Mesendoderm (in vitro differentiated cells): ENCODE data around the gene CCDC188.

Experiments used
- DNase-seq: peaks from one replicate; pipeline ENCODE4 v3.0.0; 2013
- H2AK5ac ChIP-seq: 2 replicates; pipeline ENCODE4 v1.6.1; 2013; ENCODE audit warnings: low read length, inconsistent platforms
- H2BK120ac ChIP-seq: 2 replicates; pipeline ENCODE4 v1.6.1; 2013; ENCODE audit warnings: low read depth, mild to moderate bottlenecking, low read length, moderate library complexity, mixed read lengths
- H2BK15ac ChIP-seq: replicated peaks from 2 replicates; pipeline ENCODE4 v1.6.1; 2013; ENCODE audit warnings: low read depth, mild to moderate bottlenecking, moderate library complexity
- H2BK5ac ChIP-seq: 2 replicates; pipeline ENCODE4 v1.6.1; 2013; ENCODE audit warnings: low read length, inconsistent platforms
- H3K18ac ChIP-seq: 2 replicates; pipeline ENCODE4 v1.6.1; 2013; ENCODE audit warnings: mild to moderate bottlenecking, low read length, mixed read lengths
- H3K23ac ChIP-seq: one replicate; pipeline ENCODE4 v1.6.1; 2013; ENCODE audit warnings: low read length
- H3K27ac ChIP-seq: 2 replicates; pipeline ENCODE4 v1.5.1; 2013; ENCODE audit warnings: low read depth, mild to moderate bottlenecking, inconsistent platforms, low read length, moderate library complexity
- H3K27me3 ChIP-seq: 2 replicates; pipeline ENCODE4 v1.6.1; 2013; ENCODE audit warnings: low read length, control low read depth, mild to moderate bottlenecking, inconsistent platforms; ENCODE audit not compliant: insufficient read depth, poor library complexity
- H3K36me3 ChIP-seq: 2 replicates; pipeline ENCODE4 v1.6.1; 2013; ENCODE audit warnings: low read length, inconsistent platforms; ENCODE audit not compliant: control insufficient read depth, insufficient read depth
- H3K4ac ChIP-seq: one replicate; pipeline ENCODE4 v1.6.1; 2013; ENCODE audit warnings: low read depth, mild to moderate bottlenecking, low read length, moderate library complexity
- H3K4me1 ChIP-seq: 2 replicates; pipeline ENCODE4 v1.6.1; 2013; ENCODE audit warnings: low read depth, low read length, inconsistent platforms; ENCODE audit not compliant: control insufficient read depth
- H3K4me2 ChIP-seq: 2 replicates; pipeline ENCODE4 v1.6.1; 2013; ENCODE audit warnings: low read length
- H3K4me3 ChIP-seq: 2 replicates; pipeline ENCODE4 v1.5.1; 2013; ENCODE audit warnings: mild to moderate bottlenecking, low read length
- H3K56ac ChIP-seq: one replicate; pipeline ENCODE4 v1.6.1; 2013; ENCODE audit warnings: low read length
- H3K79me1 ChIP-seq: 2 replicates; pipeline ENCODE4 v1.6.1; 2013; ENCODE audit warnings: low read length, inconsistent platforms
- H3K79me2 ChIP-seq: 2 replicates; pipeline ENCODE4 v1.6.1; 2013; ENCODE audit warnings: mild to moderate bottlenecking, low read length; ENCODE audit not compliant: control insufficient read depth, insufficient read depth
- H3K9ac ChIP-seq: 2 replicates; pipeline ENCODE4 v1.6.1; 2013; ENCODE audit warnings: low read length, inconsistent platforms
- H4K5ac ChIP-seq: one replicate; pipeline ENCODE4 v1.6.1; 2013; ENCODE audit warnings: low read length
- H4K8ac ChIP-seq: one replicate; pipeline ENCODE4 v1.6.1; 2013; ENCODE audit warnings: low read depth, mild to moderate bottlenecking, control low read depth, low read length, moderate library complexity
- WGBS: extraction: QIAGEN DNeasy Blood & Tissue Kit; methylation state at CpG from one replicate; pipeline ENCODE4 v1.1.7; 2013; ENCODE audit warnings: low lambda C conversion rate, missing lambda C conversion rate; ENCODE audit not compliant: insufficient coverage; ENCODE audit errors: extremely low coverage; 5-methylcytosine and 5-hydroxymethylcytosine counted together

Gene CCDC188

DNA sequence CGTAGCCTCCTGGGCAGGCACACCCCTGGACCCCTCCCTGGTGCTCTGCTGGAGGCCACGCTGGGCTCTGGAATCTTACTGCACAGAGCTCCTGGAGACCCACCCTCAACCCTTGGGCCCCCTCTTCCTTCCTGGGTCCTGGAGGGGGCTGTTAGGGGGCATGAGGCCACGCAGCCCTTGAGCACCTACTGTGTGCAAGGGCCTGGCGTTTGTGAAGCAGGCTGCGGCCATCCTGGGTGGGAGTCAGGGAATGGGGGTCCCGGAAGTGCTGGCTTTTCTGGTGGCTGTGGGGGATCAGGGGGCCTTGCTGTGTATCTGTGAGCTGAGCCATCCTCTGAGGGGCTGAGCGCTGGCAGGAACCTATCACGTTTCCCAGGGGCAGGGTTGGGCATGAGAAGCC is 40.9 kb upstream of the CCDC188 start:
- DNase-seq = no peak
- Histone ChIP-seq H4K8ac (no peak overlapping the region), H2AK5ac (no peak overlapping the region), H3K4ac (no peak overlapping the region), H3K79me2 (no peaks in the 10 kb centered on the region), H3K79me1 (no peaks in the 10 kb centered on the region), H3K4me2 (no peak overlapping the region), H2BK5ac (no peak overlapping the region), H3K18ac (no peak overlapping the region), H3K23ac (no peak overlapping the region), H3K27ac (no peak overlapping the region), H3K9ac (no peak overlapping the region), H3K27me3 (no peaks in the 10 kb centered on the region), H3K4me3 (no peak overlapping the region), H2BK15ac (no peak overlapping the region), H3K36me3 (no peaks in the 10 kb centered on the region), H2BK120ac (no peak overlapping the region), H3K4me1 (no peaks in the 10 kb centered on the region), H3K56ac (no peak overlapping the region), H4K5ac (no peak overlapping the region)
- WGBS = no CpG with 5 or more reads among the region's 8 CpGs

DNA sequence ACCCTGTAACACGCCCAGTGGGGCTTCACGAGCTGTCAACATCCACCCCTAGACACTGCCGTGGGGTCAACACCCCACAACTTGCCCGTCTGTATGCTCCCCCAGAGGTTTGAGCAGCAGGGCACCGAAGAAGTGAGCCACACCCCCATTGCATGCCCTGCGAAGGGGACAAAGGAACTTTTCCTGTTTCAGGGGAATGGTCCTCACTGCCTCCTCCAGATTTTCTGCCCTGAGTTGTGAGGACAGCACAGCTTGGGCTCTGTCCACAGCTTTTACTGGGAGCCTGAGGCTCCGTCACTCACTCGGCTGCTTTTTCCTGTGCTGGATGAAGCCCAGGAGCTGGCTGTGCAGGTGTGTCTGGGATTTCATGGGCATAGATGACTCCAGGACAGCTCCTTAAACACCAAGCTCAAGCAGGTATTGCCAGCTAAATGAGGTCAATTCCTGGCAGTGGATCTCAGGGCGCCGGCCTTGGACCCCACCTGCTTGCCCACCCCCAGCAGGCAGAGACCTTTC is 40.2 kb upstream of the CCDC188 start:
- DNase-seq = no peak
- no CpG with 5 or more reads among the region's 10 CpGs for WGBS

DNA sequence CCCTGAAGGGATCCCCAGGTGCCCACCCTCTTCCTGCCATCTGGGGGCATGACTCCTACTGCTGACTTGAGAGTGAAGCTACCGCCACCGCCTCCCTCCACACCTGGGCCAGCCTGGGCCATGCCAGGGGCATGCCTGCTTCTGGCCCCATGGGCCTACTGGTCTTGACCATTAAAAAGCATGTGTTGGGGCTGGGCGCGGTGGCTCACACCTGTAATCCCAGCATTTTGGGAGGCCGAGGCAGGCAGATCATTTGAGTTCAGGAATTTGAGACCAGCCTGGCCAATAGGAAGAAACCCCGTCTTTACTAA is 37.7 kb upstream of the CCDC188 start:
- H2BK5ac ChIP-seq = no peak overlapping the region
- no peak for DNase-seq
- no peak overlapping the region for H4K8ac ChIP-seq
- no peaks in the 10 kb centered on the region for H3K27me3 ChIP-seq
- H3K23ac ChIP-seq = no peak overlapping the region
- no peaks in the 10 kb centered on the region for H3K79me2 ChIP-seq
- no peak overlapping the region for H3K18ac ChIP-seq
- no peak overlapping the region for H2AK5ac ChIP-seq
- no peak overlapping the region for H2BK15ac ChIP-seq
- H3K9ac ChIP-seq = no peak overlapping the region
- no peak overlapping the region for H3K4me3 ChIP-seq
- no CpG with 5 or more reads among the region's 6 CpGs for WGBS
- H3K56ac ChIP-seq = no peak overlapping the region
- H3K79me1 ChIP-seq = no peaks in the 10 kb centered on the region
- H2BK120ac ChIP-seq = no peak overlapping the region
- no peak overlapping the region for H4K5ac ChIP-seq
- H3K4me1 ChIP-seq = no peaks in the 10 kb centered on the region
- no peak overlapping the region for H3K27ac ChIP-seq
- H3K36me3 ChIP-seq = no peaks in the 10 kb centered on the region
- no peak overlapping the region for H3K4ac ChIP-seq
- H3K4me2 ChIP-seq = no peak overlapping the region

More for the DNA sequence above, 40.2 kb upstream of the CCDC188 start:
- no peaks in the 10 kb centered on the region for H3K4me1 ChIP-seq
- no peak overlapping the region for H3K4me2 ChIP-seq
- no peaks in the 10 kb centered on the region for H3K79me2 ChIP-seq
- no peak overlapping the region for H2BK15ac ChIP-seq
- no peak overlapping the region for H3K23ac ChIP-seq
- H4K8ac ChIP-seq = no peak overlapping the region
- H2BK120ac ChIP-seq = no peak overlapping the region
- H3K27ac ChIP-seq = no peak overlapping the region
- no peak overlapping the region for H3K56ac ChIP-seq
- H3K36me3 ChIP-seq = no peaks in the 10 kb centered on the region
- no peak overlapping the region for H3K18ac ChIP-seq
- no peak overlapping the region for H2AK5ac ChIP-seq
- H2BK5ac ChIP-seq = no peak overlapping the region
- H3K4me3 ChIP-seq = no peak overlapping the region
- no peak overlapping the region for H3K4ac ChIP-seq
- no peak overlapping the region for H4K5ac ChIP-seq
- H3K27me3 ChIP-seq = no peaks in the 10 kb centered on the region
- no peak overlapping the region for H3K9ac ChIP-seq
- no peaks in the 10 kb centered on the region for H3K79me1 ChIP-seq

DNA sequence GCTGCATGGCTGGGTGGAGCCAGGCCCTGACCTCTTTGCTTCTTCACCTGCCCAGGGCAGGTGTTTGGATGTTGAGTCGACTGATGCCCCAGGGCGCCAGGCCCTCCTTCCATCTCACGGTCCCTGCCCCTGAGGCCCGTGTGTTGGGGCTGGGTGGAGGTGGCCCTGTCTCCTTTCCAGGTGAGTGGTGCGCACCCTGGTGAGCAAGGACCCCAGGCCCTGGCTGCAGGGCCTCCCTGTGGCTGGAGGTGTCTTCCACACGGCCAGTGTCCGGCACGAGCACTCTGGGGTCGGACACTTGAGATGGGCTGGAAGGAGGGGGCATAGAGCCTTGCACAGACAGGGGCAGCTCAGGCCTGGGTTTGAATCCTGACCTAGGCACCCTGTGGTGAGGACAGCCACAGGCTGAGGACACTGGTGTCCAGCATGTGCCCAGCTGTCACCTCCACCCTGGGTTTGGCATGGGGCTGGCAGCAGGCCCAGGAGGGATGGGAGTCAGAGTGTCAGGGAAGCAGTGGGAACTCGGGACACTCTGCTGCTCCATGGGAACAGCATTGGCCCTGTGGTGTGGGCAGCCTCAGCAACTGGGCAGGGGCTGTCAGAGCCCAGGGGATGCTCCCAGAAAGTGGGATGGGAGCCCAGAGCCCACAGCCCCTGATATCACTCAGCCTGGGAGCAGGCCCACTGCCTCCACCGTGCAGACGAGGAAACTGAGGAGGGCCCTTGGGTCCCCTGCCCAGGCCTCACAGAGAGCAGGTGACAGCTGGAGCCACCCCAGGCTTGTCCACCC is 37.1 kb upstream of the CCDC188 start:
- WGBS = no CpG with 5 or more reads among the region's 12 CpGs
- no peak overlapping the region for H3K4me2 ChIP-seq
- H3K18ac ChIP-seq = no peak overlapping the region
- no peak overlapping the region for H3K23ac ChIP-seq
- no peak overlapping the region for H2AK5ac ChIP-seq
- no peak overlapping the region for H4K8ac ChIP-seq
- no peak overlapping the region for H2BK5ac ChIP-seq
- H3K4ac ChIP-seq = no peak overlapping the region
- H3K36me3 ChIP-seq = no peaks in the 10 kb centered on the region
- no peaks in the 10 kb centered on the region for H3K27me3 ChIP-seq
- no peak overlapping the region for H3K27ac ChIP-seq
- no peak overlapping the region for H4K5ac ChIP-seq
- H3K9ac ChIP-seq = no peak overlapping the region
- H2BK120ac ChIP-seq = no peak overlapping the region
- H3K79me1 ChIP-seq = no peaks in the 10 kb centered on the region
- no peak overlapping the region for H3K4me3 ChIP-seq
- DNase-seq = no peak
- no peaks in the 10 kb centered on the region for H3K79me2 ChIP-seq
- H3K56ac ChIP-seq = no peak overlapping the region
- H2BK15ac ChIP-seq = no peak overlapping the region
- H3K4me1 ChIP-seq = no peaks in the 10 kb centered on the region

DNA sequence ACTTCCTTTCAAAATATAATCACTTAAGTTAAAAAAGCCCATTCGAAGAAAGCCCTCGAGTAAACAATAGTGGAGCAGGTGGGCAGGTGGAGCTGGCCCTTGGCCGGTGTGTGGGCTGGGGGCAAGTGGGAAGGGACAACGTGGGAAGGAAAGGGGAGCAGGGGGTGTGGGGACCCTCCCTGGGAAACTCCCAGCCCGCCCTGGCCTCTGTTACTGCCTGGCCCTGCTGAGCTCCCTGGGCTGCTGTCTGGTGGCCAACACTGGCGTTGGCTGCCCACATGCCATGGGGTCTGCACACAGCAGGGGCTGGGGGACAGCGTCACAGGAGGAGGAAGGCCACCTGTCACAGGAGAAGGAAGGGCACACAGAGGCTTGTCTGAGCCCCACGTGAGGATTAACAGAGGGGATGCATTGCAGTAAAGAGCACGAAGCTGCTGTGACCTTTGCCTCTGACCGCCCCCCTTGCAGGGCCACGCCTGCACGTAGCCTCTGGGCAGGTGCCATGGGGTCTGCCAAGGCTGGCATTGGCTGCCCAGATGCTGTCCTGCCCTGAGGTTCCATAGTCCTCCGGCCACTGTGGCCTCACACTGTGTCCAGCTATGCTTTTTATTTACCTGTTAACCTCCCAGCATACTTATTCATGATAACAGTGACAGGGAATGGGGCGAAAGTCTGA is 36.2 kb upstream of the CCDC188 start:
- Histone ChIP-seq H3K4me2 (no peak overlapping the region), H3K36me3 (no peaks in the 10 kb centered on the region), H3K4me3 (no peak overlapping the region), H3K4me1 (no peaks in the 10 kb centered on the region), H2AK5ac (no peak overlapping the region), H2BK5ac (no peak overlapping the region), H4K5ac (no peak overlapping the region), H2BK120ac (no peak overlapping the region), H3K27me3 (no peaks in the 10 kb centered on the region), H3K4ac (no peak overlapping the region), H3K23ac (no peak overlapping the region), H3K56ac (no peak overlapping the region), H3K27ac (no peak overlapping the region), H3K79me2 (no peaks in the 10 kb centered on the region), H3K79me1 (no peaks in the 10 kb centered on the region), H2BK15ac (no peak overlapping the region), H4K8ac (no peak overlapping the region), H3K18ac (no peak overlapping the region), H3K9ac (no peak overlapping the region)
- WGBS = no CpG with 5 or more reads among the region's 14 CpGs
- DNase-seq = no peak
